Ishikawa (cell line): Measurements from ENCODE around the gene GPR17.

Experiments used
- CEBPB ChIP-seq: IDR thresholded peaks from 2 replicates; pipeline ENCODE4 v1.6.1; 2012
- CREB1 ChIP-seq: IDR thresholded peaks from 2 replicates; pipeline ENCODE4 v1.6.1; 2012; ENCODE audit warnings: low read depth
- EGR1 ChIP-seq: IDR thresholded peaks from 2 replicates; pipeline ENCODE4 v1.6.1; 2012
- EP300 ChIP-seq: IDR thresholded peaks from 2 replicates; pipeline ENCODE4 v1.6.1; 2012; ENCODE audit warnings: borderline replicate concordance
- FOXM1 ChIP-seq: IDR thresholded peaks from 2 replicates; pipeline ENCODE4 v1.6.1; 2012; ENCODE audit warnings: low read depth, borderline replicate concordance
- MAX ChIP-seq: IDR thresholded peaks from 2 replicates; pipeline ENCODE4 v1.6.1; 2012
- NFIC ChIP-seq: IDR thresholded peaks from 2 replicates; pipeline ENCODE4 v1.6.1; 2012
- RAD21 ChIP-seq: IDR thresholded peaks from 2 replicates; pipeline ENCODE4 v1.6.1; 2012; ENCODE audit warnings: low read depth
- REST ChIP-seq: IDR thresholded peaks from 2 replicates; pipeline ENCODE4 v1.6.1; 2012; ENCODE audit warnings: low read depth, mild to moderate bottlenecking
- TAF1 ChIP-seq: IDR thresholded peaks from 2 replicates; pipeline ENCODE4 v1.6.1; 2012; ENCODE audit warnings: low read depth, mild to moderate bottlenecking
- TCF12 ChIP-seq: IDR thresholded peaks from 2 replicates; pipeline ENCODE4 v1.6.1; 2012; ENCODE audit warnings: low read depth
- TEAD4 ChIP-seq: IDR thresholded peaks from 2 replicates; pipeline ENCODE4 v1.6.1; 2012
- YY1 ChIP-seq: IDR thresholded peaks from 2 replicates; pipeline ENCODE4 v1.6.1; 2012; ENCODE audit warnings: low read depth
- ZBTB7A ChIP-seq: IDR thresholded peaks from 2 replicates; pipeline ENCODE4 v1.6.1; 2012; ENCODE audit warnings: low read depth
- TF ChIP-seq, protein P1 (sequence below): IDR thresholded peaks from 2 replicates; pipeline ENCODE4 v1.6.1; 2012

Gene GPR17

DNA sequence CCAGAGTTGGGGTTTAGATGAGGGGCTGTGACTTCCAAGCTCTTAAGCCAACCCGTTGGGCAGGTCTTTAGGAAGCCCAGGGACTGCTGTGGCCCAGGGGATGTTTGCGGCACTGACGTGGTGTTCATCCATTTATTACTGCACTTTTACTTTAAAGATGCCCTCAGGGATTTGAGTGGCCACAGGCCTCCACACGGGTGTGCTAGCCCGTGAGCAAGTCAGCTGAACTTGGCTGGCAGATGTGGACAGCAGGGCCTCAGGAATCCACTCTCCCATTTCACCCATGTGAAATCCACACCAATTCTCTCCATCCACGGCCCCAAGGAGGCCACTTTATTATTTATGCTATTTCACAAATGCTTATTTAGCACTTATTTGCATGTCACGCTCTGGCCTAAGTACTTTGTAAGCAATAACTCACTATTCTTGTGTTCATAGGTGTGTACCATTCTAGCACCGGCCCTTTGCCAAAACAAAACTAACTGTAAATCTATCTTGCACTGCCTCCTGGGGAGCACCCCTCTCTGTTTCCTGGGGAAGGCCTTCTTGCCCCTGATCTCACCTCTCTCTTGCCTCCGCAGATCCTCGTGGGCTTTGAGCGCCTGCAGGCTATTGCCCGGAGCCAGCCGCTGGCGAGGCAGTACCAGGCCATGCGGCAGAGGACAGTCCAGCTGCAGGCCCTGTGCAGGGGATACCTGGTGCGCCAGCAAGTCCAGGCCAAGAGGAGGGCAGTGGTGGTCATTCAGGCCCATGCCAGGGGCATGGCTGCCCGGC is 39.1 kb upstream of the GPR17 start:
- no peak for TF ChIP-seq MAX

DNA sequence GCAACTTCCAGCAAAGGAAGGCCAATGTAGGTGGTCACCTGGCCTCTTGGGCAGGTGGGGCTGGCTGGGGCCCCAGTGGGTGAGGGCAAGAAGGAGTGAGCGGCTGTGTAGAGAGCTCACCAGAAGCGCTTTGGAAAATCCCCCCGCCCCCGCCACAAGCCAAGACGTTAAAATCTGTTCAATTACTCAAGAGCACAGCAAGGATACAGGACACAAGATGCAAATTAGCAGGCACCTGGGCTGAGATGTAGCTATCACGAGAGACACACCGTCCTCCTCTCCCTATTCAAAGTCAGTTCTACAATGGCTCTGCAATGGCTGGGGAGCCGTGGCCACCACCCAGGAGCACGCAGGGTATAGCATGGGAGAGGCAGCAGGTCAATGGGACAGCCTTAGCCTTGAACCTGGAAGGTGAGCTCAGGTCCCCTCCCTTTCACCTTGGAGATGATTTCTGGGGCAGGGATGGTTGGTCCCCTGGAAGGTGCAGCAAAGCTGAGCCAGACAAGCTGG is 38.5 kb upstream of the GPR17 start:
- TF ChIP-seq REST (no peak), NFIC (no peak), MAX (no peak), EGR1 (no peak), TAF1 (no peak), FOXM1 (no peak), TCF12 (no peak), EP300 (no peak), RAD21 (no peak)

- no peak for TF ChIP-seq NFIC
- no peak for TF ChIP-seq MAX
- TF ChIP-seq ZBTB7A: no peak
- TF ChIP-seq CEBPB: no peak
- TF ChIP-seq REST: no peak
Measured at GRCh38 chr2:127608061-127609030, 37.6 kb upstream of the GPR17 start.

DNA sequence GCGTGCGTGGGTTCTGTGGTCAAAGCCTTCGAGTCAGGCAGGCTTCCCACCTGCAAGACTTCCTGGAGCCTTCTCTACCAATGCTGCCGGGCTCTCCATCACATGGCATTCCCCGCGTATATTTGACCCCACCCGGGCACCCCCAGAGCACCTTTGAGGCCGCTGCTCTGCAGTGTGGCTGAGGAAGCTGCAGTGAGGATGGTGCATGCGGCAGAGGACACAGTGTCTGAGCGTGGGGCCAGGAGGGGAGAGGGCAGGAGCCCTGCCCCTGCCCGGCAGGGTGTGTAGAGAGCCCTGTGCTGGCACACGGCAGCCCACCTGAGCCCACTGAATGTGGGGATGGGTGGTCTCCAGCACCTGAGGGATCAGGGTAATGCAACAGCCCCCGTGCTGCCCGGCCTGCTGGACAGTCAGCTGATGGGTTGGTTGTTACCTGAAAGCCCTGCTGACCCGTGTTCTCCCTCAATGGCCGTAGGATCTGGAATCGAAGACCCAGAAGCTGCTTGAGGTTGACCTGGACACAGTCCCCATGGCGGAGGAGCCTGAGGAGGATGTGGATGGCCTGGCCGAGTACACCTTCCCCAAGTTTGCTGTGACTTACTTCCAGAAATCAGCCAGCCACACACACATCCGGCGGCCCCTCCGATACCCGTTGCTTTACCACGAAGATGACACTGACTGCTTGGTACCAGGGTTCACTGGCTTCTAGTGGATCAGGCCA is 36.8 kb upstream of the GPR17 start:
- no peak for TF ChIP-seq YY1
- no peak for TF ChIP-seq ZBTB7A
- TF ChIP-seq EP300: no peak
- TF ChIP-seq EGR1: no peak
- TF ChIP-seq MAX: no peak
- TF ChIP-seq FOXM1: no peak
- no peak for TF ChIP-seq TEAD4
- TF ChIP-seq, protein P1, sequence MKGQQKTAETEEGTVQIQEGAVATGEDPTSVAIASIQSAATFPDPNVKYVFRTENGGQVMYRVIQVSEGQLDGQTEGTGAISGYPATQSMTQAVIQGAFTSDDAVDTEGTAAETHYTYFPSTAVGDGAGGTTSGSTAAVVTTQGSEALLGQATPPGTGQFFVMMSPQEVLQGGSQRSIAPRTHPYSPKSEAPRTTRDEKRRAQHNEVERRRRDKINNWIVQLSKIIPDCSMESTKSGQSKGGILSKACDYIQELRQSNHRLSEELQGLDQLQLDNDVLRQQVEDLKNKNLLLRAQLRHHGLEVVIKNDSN: no peak
- no peak for TF ChIP-seq TCF12
- no peak for TF ChIP-seq REST
- no peak for TF ChIP-seq TAF1
- TF ChIP-seq RAD21: no peak
- TF ChIP-seq CREB1: no peak
